Neural progenitor cell (in vitro differentiated cells): ENCODE data around the gene PTPA. TPM values are rescaled to one million over a fixed set of nuclear protein-coding genes. Genes with fewer than 3 reads are reported as not detected.

ENCODE experiments used
- DNase-seq: peaks from one replicate; pipeline ENCODE4 v3.0.0-alpha.2; 2016; ENCODE audit warnings: low spot score
- H2AFZ ChIP-seq: fragments of 200-600 bp; sonication (generic); replicated peaks from 2 replicates; pipeline ENCODE4 v1.6.1; 2016; ENCODE audit warnings: antibody characterized with exemption
- H3F3A ChIP-seq: fragments of 200-600 bp; sonication (generic); 2 replicates; pipeline ENCODE4 v1.6.1; 2016; ENCODE audit warnings: antibody characterized with exemption, low read depth
- H3K27ac ChIP-seq: fragments of 200-600 bp; sonication (generic); 2 replicates; pipeline ENCODE4 v1.5.1; 2016; ENCODE audit warnings: mild to moderate bottlenecking
- H3K27me3 ChIP-seq: fragments of 200-600 bp; sonication (generic); 2 replicates; pipeline ENCODE4 v1.6.1; 2016; ENCODE audit warnings: mild to moderate bottlenecking, moderate library complexity
- H3K36me3 ChIP-seq: fragments of 200-600 bp; sonication (generic); 2 replicates; pipeline ENCODE4 v1.5.1; 2016
- H3K4me1 ChIP-seq: fragments of 200-600 bp; sonication (generic); 2 replicates; pipeline ENCODE4 v1.6.1; 2016; ENCODE audit warnings: mixed run types
- H3K4me2 ChIP-seq: fragments of 200-600 bp; sonication (generic); 2 replicates; pipeline ENCODE4 v1.6.1; 2016
- H3K4me3 ChIP-seq: fragments of 200-600 bp; sonication (generic); 2 replicates; pipeline ENCODE4 v1.5.1; 2016
- H3K79me2 ChIP-seq: fragments of 200-600 bp; sonication (generic); 2 replicates; pipeline ENCODE4 v1.6.1; 2016; ENCODE audit warnings: low read depth
- H3K9ac ChIP-seq: fragments of 200-600 bp; sonication (generic); 2 replicates; pipeline ENCODE4 v1.6.1; 2016
- H3K9me3 ChIP-seq: fragments of 200-600 bp; sonication (generic); 2 replicates; pipeline ENCODE4 v1.5.1; 2016; ENCODE audit warnings: low read depth
- H4K20me1 ChIP-seq: fragments of 200-600 bp; sonication (generic); 2 replicates; pipeline ENCODE4 v1.6.1; 2016; ENCODE audit warnings: low read depth
- H3K27ac Mint-ChIP-seq: 3 replicates; pipeline ENCODE4 v1.8.0; 2021; ENCODE audit warnings: mixed read lengths
- H3K27me3 Mint-ChIP-seq: 2 replicates; pipeline ENCODE4 v1.8.0; 2022; ENCODE audit warnings: low read depth, mild to moderate bottlenecking, inconsistent platforms, moderate library complexity, mixed read lengths; ENCODE audit not compliant: insufficient read depth
- H3K36me3 Mint-ChIP-seq: 3 replicates; pipeline ENCODE4 v1.8.0; 2021; ENCODE audit warnings: mixed read lengths
- H3K4me1 Mint-ChIP-seq: 3 replicates; pipeline ENCODE4 v1.8.0; 2021; ENCODE audit warnings: mixed read lengths
- H3K4me3 Mint-ChIP-seq: 3 replicates; pipeline ENCODE4 v1.8.0; 2021; ENCODE audit warnings: mild to moderate bottlenecking, moderate library complexity, mixed read lengths
- H3K9me3 Mint-ChIP-seq: 3 replicates; pipeline ENCODE4 v1.8.0; 2020; ENCODE audit warnings: mixed read lengths
- EZH2 ChIP-seq: fragments of 200-600 bp; sonication (generic); IDR thresholded peaks from 2 replicates; pipeline ENCODE4 v1.6.1; 2017; ENCODE audit warnings: antibody characterized with exemption, mild to moderate bottlenecking, moderate library complexity
- EZH2phosphoT487 ChIP-seq: fragments of 200-600 bp; sonication (generic); IDR thresholded peaks from 2 replicates; pipeline ENCODE4 v1.6.1; 2017; ENCODE audit warnings: antibody characterized with exemption
- total RNA-seq: library from RNA; depleted of rRNA; stranded (reverse); fragments of >200 nt; gene quantifications from 2 replicates; pipeline ENCODE4 v1.2.3, GENCODE V29; 2015; ENCODE audit warnings: low replicate concordance
- TF ChIP-seq, protein P1 (sequence below): fragments of 200-600 bp; sonication (generic); IDR thresholded peaks from 2 replicates; pipeline ENCODE4 v1.5.1; 2017; ENCODE audit warnings: antibody characterized with exemption, mild to moderate bottlenecking

The PTPA gene
- 82.4 and 133 TPM in 2 replicates for total RNA-seq

DNA sequence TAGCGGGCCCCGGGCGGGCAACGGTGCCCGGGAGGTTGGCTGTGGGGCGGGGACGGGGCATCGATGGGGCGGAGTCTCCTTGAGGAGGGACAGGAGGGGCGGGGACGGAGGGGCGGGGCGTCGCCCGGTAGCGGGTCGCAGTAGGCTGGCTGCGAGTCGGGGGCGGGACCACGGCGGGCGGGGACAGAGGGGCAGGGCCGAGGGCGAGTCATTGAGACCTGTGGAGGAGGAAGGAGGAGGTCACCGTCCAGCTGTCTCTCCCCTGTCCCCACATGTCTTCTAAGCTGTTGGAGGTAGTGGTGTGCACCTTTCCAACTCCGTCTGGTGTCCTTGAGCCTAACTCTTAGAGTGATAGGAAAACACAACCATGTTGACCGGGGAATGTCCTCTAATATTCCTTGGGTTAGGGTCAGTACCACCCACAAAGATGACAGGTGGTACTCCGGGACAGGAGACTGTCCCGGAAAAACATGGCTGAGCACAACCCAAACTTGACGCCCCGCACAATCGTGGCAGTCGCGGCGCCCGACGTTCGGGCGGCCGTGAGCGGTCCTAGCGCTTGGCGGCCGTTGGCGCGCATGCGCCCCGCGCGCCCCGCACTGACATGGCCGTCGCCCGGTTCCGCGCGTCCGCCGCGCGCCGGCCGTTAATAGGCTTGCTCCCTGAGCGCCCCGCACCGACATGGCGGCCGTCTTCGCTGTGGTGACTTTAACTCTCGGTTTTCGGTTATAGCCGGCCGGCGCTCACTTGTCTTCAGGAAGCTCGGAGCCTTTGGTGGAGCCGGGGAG lies at the start of gene PTPA, which contains the start of gene CRAT:
PTPA (plus strand) TSS at position 676 of the 788 bp plus-strand sequence. CDS start 186 bp downstream, outside the sequence.
CRAT (minus strand) TSS at position 54 of the 788 bp plus-strand sequence. CDS start 284 bp downstream, outside the sequence.
- Histone ChIP-seq H3K9ac (peak within 1 kb of the TSS; percentile 62), H2AFZ (peak within 1 kb of the TSS; percentile 95), H3K4me2 (peak within 1 kb of the TSS; percentile 90), H3F3A (peaks cover 24% of the 10 kb centered on the region), H3K4me3 (peak within 1 kb of the TSS; percentile 93), H3K4me1 (no peaks in the 10 kb centered on the region), H3K27ac (peak within 1 kb of the TSS; percentile 84), H4K20me1 (peaks cover 15% of the 10 kb centered on the region), H3K79me2 (peaks cover 43% of the 10 kb centered on the region), H3K36me3 (no peaks in the 10 kb centered on the region), H3K27me3 (peaks cover 21% of the 10 kb centered on the region), H3K9me3 (no peaks in the 10 kb centered on the region)
- H3K36me3 Mint-ChIP-seq: peaks cover 5% of the 10 kb centered on the region
- peak within 1 kb of the TSS; percentile 95 for H3K27ac Mint-ChIP-seq
- TF ChIP-seq EZH2 (no peak), EZH2phosphoT487 (no peak)
- TF ChIP-seq, protein P1, sequence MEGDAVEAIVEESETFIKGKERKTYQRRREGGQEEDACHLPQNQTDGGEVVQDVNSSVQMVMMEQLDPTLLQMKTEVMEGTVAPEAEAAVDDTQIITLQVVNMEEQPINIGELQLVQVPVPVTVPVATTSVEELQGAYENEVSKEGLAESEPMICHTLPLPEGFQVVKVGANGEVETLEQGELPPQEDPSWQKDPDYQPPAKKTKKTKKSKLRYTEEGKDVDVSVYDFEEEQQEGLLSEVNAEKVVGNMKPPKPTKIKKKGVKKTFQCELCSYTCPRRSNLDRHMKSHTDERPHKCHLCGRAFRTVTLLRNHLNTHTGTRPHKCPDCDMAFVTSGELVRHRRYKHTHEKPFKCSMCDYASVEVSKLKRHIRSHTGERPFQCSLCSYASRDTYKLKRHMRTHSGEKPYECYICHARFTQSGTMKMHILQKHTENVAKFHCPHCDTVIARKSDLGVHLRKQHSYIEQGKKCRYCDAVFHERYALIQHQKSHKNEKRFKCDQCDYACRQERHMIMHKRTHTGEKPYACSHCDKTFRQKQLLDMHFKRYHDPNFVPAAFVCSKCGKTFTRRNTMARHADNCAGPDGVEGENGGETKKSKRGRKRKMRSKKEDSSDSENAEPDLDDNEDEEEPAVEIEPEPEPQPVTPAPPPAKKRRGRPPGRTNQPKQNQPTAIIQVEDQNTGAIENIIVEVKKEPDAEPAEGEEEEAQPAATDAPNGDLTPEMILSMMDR: no peak
- no peaks in the 10 kb centered on the region for H3K9me3 Mint-ChIP-seq
- peaks cover 31% of the 10 kb centered on the region for H3K4me1 Mint-ChIP-seq
- DNase-seq: peak; percentile 98
- peak within 1 kb of the TSS; percentile 97 for H3K4me3 Mint-ChIP-seq
- peaks cover 3% of the 10 kb centered on the region for H3K27me3 Mint-ChIP-seq

DNA sequence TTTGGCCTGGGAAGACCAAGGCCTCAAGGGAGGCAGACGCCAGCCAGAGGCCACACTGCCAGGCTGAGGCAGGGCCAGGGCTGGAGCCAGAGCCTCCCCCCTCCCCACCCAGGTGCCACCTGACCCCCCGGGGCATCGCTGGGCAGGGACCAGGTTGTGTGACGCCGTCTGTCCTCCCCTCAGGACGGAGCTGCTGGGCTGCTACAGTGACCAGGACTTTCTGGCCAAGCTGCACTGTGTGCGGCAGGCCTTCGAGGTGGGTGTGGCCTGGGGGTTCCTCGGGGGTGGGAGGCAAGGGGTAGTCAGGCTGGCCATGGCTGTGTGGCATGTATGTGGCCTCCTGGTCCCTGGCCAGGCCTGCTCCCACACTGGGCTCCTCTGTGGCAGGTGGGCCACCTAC lies 48.2 kb upstream of the PTPA start:
- H3K27me3 Mint-ChIP-seq: no peaks in the 10 kb centered on the region

DNA sequence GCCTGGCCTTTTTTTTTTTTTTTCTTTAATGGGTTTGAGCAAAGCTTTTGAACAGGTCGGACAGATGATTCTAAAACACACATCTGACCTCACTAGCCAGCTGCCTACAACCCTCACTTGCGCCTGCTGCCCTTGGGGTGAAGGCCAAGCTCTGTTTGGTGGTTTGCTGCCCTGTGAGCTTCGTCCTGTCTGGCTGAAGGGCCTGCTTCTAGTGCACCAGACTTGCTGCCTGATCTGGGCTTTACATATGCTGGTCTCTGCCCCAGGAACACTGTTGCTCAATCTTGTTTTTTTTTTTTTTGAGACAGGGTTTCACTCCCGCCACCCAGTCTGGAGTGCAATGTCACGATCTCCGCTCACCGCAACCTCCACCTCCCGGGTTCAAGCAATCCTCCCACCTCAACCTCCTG lies 46.7 kb upstream of the PTPA start:
- peaks cover 11% of the 10 kb centered on the region for H3K36me3 Mint-ChIP-seq

More for the DNA sequence above, 48.2 kb upstream of the PTPA start:
- H3K4me1 ChIP-seq: no peaks in the 10 kb centered on the region
- no peaks in the 10 kb centered on the region for H3K9me3 ChIP-seq
- H3K27ac ChIP-seq: no peak overlapping the region
- H3K4me1 Mint-ChIP-seq: no peaks in the 10 kb centered on the region
- no peak overlapping the region for H2AFZ ChIP-seq
- H3K36me3 ChIP-seq: no peaks in the 10 kb centered on the region
- H3K9ac ChIP-seq: no peak overlapping the region
- H3K4me3 ChIP-seq: no peak overlapping the region
- no peak overlapping the region for H3K27ac Mint-ChIP-seq
- H3F3A ChIP-seq: no peaks in the 10 kb centered on the region
- no peak overlapping the region for H3K4me3 Mint-ChIP-seq
- no peaks in the 10 kb centered on the region for H3K27me3 ChIP-seq
- no peak for DNase-seq
- no peak overlapping the region for H3K4me2 ChIP-seq
- no peaks in the 10 kb centered on the region for H3K79me2 ChIP-seq
- TF ChIP-seq EZH2 (no peak), EZH2phosphoT487 (no peak)
- TF ChIP-seq, protein P1: no peak
- peaks cover 6% of the 10 kb centered on the region for H3K36me3 Mint-ChIP-seq
- H4K20me1 ChIP-seq: no peaks in the 10 kb centered on the region
- no peaks in the 10 kb centered on the region for H3K9me3 Mint-ChIP-seq

More for the DNA sequence above, 46.7 kb upstream of the PTPA start:
- no peak for TF ChIP-seq EZH2phosphoT487
- TF ChIP-seq, protein P1: no peak
- TF ChIP-seq EZH2: no peak
- Histone ChIP-seq H3K79me2 (no peaks in the 10 kb centered on the region), H3K4me3 (no peak overlapping the region), H3K4me1 (no peaks in the 10 kb centered on the region), H3K4me2 (no peak overlapping the region), H3K27me3 (no peaks in the 10 kb centered on the region), H3K9me3 (no peaks in the 10 kb centered on the region), H3K27ac (no peak overlapping the region), H4K20me1 (no peaks in the 10 kb centered on the region), H3K36me3 (no peaks in the 10 kb centered on the region), H2AFZ (no peak overlapping the region), H3F3A (no peaks in the 10 kb centered on the region), H3K9ac (no peak overlapping the region)
- DNase-seq: no peak
- H3K4me1 Mint-ChIP-seq: no peaks in the 10 kb centered on the region
- H3K27ac Mint-ChIP-seq: no peak overlapping the region
- H3K4me3 Mint-ChIP-seq: no peak overlapping the region
- H3K27me3 Mint-ChIP-seq: no peaks in the 10 kb centered on the region
- no peaks in the 10 kb centered on the region for H3K9me3 Mint-ChIP-seq
